Stimulated activated CD4-positive, alpha-beta T cell treated with anti-CD3 and anti-CD28 coated beads, Interleukin-12 subunit alpha, Interleukin-12 subunit beta, amount 100 ng/mL, for 4 hours (primary cell): Measurements from ENCODE around the gene IL13.

Experiments
- DNase-seq: peaks from one replicate; pipeline ENCODE4 v3.0.0-alpha.2; 2020

Gene IL13

DNA sequence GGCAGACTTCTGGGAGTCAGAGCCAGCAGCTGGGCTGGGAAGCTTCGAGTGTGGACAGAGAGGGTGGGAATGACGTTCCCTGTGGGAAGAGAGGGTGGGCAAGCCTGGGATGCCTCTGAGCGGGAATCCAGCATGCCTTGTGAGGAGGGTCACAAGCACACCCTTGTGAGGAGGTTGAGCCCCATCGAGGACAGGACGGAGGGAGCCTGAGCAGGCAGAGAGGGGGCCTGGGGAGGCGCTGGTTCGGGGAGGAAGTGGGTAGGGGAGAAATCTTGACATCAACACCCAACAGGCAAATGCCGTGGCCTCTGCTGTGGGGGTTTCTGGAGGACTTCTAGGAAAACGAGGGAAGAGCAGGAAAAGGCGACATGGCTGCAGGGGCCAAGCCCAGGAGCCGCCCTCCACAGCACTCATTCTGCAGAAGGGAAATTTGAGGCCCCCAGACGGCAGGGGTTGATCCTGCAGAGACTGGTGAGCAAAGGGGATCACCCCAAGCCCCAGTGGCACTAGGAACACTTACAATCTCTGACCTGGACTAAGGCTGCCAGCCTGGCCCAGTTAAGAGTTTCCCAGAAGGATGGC lies 1.1 kb upstream of the IL13 start:
- no peak for DNase-seq

GRCh38 chr5:132658381-132659302 lies 669 bp downstream of the IL13 start:
- DNase-seq, result no peak

- no peak for DNase-seq
Measured at GRCh38 chr5:132659598-132660493, 1.9 kb downstream of the IL13 start.

DNA sequence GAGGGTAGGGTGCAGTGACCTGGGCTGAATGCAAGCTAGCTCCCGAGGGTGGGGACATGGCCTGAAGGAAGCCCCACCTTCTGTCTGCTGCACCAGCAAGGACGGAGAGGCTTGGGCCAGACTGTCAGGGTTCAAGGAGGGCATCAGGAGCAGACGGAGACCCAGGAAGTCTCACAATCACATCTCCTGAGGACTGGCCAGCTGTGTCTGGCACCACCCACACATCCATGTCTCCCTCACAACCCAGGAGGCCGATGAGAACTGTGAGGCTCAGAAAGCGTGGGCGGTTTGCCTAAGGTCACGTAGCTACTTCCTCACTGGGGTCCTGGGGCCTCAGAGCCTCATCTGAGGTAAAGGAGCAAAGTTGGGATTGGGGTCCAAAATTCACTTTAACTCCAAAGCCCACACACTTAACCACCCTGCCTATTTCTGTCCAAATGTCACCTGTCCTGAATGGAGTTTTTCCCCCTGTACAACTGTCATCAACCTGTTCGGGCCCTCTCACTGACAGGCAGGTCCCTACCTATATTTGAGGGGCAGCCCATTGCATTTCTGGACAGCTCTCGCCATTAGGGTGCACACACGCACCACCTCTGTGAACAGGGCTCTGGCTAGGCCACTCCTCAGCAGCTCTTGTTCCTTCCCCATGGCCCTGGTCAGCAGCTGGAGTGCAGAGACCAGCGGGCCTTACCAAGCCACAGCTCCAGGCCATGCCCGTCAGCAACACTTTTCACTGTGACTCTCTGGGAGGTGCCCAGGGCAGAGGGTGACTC lies 3.4 kb downstream of the IL13 start:
- no peak for DNase-seq

- DNase-seq, result no peak
Measured at GRCh38 chr5:132662004-132662401, 4.0 kb downstream of the IL13 start.

DNA sequence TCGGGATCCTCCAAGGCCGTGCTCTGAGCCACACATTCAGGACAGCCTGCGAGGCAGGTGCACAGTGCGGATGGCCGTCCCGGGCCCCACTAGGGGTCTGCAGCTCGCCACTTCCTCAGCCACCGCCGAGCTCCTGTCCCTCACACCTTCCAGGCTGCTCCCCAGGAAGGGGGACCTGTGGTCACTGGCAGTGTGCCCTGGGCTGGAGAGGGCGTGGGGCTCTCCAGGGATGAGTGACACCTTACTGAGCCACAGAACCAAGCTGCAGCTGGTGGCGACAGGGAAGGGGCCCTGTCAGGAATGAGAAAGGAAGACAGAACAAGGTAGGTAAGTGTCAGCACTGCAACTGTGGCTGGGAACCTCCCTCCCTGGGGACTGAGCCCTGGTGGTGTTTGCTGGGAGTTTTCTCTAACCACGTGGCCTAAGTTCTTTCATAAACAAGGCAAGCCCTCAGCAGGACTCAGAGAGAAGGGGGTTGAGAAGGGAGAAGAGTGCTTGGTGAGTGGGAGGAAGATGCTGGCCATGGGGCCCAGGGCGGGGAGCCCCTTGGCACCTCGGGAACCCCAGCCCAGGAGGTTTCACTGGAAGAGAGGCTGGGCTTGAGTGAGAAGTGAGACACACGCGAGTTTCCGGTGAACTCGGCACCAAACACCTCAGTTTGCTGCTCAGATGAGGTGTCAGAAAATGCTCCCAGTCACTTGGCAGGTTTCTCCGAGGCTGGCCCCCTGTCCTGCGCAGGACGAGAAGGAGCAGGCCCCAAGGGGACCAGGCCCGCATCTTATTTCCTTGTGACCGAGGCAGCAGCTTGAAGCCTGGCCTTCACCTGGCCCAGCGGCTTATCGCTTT lies 5.2 kb downstream of the IL13 start:
- DNase-seq, result no peak

GRCh38 chr5:132663771-132664695 lies 6.1 kb downstream of the IL13 start:
- no peak for DNase-seq

- no peak for DNase-seq
Measured at GRCh38 chr5:132664696-132665209, 6.8 kb downstream of the IL13 start.

GRCh38 chr5:132665574-132666080 lies 7.7 kb downstream of the IL13 start:
- no peak for DNase-seq

DNA sequence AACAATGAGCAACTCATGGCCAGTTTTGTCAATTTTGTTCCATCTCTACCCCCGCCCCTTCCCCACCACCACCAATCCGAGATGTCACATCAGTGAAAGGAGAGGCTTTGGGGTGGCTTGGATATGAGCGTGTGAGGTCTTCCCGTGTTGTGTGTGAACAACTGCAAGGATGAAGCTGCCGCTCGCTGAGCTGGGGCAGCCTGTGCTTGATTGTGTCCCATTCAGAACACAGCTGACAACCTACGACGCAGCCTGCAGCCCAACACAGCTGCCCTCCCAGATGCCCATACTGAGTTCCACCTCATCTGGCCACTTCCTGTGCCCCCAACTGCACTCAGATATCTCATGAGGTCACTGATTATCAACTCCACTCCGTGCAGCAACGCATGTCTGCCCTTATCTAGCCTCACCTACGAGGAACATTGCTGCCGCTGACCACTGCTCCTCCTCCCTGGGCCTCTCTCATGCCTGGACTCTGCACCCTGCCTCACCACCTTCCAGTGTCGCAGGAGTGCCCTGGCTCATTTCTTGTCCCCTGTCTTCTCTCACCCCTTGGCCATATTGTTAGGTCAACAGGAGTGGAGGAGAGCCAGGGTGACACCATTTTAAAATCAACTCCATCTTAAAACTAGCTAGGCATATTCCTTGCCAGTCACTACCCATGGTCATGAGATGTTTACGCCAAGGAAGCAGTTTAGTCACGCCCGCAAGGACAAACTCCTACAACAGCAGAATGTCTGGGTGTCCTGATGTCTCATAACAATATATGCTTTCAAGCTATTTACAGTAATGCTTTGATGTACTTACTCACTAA lies 8.5 kb downstream of the IL13 start:
- DNase-seq, result no peak

GRCh38 chr5:132667309-132667708 lies 9.3 kb downstream of the IL13 start:
- no peak for DNase-seq

DNA sequence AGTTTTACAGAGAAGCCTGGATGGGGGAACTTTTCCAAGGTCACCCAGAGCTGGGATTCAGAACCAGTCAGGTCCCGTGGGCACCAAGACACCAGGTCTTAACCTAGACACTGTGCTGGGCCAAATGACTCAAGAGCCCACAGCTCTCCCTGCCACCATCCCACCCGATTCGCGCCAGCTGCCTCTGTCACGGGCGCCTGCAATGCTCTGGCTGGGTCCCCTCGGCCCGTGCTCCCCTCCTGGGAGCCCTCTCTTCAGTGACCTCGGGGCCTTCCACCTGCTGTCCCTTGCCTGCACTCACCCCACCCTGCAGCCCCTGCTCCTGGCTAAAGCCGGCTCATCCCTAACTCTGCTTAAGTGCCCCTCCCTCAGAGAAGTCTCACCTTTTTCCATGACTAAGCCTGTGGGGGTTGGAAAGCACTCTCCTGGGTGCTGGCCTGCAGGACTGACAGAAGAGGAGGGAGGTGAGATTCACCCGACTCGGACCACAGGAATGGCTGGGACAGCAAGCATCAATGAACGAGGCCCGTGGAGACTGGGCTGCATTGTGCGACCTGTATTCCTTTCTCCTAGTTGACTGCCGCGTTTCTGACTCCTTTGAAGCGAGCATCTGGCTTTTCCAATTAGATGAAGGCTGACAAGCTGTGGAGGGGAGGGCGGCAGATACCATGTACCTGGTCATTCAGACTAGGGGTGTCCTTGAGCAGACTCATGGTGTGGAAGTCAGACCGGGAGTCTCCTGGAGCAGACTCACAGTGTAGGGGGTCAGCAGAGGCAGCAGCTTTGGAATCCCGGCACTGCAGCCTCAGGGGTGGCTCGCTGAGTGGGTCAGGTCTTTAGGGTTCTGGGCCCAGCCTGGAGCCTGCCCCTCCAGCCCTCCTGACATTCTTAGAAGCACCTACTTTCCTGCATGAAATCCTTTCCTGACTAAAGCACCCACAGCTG lies 10.1 kb downstream of the IL13 start:
- DNase-seq, result no peak

GRCh38 chr5:132668706-132669454 lies 10.9 kb downstream of the IL13 start:
- no peak for DNase-seq

- no peak for DNase-seq
Measured at GRCh38 chr5:132669455-132669820, 11.5 kb downstream of the IL13 start.

DNA sequence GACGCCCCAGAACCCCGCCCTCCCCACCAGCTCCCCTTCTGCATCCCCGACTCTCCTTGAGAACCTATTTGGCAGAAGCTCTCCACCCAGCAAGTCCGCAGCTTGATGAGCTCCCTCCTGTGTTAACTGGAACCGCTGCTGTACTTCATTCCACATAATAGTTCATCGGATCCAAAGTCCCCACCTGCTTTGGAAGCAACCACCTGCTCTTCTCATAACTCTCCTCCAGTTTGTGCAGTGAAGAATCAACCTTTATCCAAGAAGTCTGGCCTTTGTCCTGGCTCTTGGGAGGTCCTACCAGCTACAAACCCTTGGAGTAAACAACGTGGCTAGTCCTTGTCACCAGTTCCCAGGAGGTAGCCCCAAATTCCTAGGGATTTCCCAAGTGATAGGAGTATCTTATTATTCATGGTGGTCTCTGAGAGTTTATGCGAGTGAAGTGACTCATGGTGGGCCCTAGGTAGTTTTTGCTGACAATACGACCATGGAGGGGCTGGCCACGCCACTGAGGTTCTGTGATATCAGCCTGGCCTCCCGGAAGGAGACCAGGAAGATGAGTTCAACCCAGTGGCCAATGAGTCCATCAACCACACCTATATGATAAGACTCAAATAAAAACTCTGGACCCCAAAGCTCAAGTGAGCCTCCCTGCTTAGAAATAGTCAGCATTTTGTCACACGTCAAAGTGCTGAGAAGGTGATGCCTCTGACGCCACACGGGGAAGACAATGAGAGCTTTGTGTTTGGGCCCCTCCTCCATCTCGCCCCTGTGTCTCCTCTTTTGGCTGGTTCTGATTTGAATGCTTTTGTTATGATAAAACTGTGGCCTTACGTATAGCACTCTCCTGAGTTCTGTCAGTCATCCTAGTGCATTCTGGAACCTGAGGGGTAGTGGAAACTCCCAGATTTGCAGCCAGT lies 12.3 kb downstream of the IL13 start:
- DNase-seq, result no peak

- no peak for DNase-seq
Measured at GRCh38 chr5:132671000-132671399, 13.0 kb downstream of the IL13 start.
